Stimulated activated CD4-positive, alpha-beta T cell treated with anti-CD3 and anti-CD28 coated beads, Interleukin-2, amount 100 ng/mL, for 48 hours (primary cell): ENCODE results near the gene PRSS33.

Source experiments
- DNase-seq, 2 donors: peaks; one replicate each; pipeline ENCODE4 v3.0.0-alpha.2; 2020

Gene PRSS33

DNA sequence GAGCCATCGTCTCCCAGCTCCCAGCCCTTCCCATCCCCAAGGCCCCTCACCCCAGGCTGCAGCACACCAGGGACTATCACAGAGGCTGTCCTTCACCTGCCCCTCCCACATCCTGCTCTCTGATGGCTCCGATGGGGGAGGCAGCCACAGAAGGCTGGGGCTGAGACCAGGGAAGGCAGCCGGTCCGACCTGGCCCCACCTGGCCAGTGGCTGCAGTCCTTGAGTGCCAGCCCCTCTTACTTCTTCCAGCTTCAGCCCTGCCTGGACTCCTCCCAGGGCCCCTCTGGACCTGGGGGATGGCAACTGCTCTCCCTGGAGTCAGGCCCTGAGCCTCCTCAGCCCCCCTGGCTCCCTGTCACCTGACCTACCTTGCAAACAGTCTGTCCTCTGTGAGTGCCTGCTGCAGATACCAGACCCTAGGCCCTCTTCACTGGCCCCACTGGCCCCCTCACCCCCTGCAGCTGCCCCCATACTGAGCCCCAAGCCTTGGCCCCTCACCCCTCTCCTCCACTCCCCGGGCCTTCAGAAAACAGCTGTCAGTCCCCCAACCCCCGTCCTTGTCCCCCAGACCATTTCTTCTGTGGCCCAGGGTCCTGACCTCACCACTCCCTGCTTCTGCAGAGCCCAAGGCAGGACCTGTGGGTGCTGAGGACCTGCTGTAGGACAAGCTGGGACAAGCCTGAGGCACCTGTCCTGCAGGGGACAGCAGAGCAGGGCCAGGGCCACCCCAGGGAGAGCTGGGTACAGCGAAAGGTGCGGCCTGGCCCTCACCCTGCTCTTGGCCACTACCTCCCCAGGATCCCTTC is 47.5 kb downstream of the PRSS33 start:
- DNase-seq, result no peak

DNA sequence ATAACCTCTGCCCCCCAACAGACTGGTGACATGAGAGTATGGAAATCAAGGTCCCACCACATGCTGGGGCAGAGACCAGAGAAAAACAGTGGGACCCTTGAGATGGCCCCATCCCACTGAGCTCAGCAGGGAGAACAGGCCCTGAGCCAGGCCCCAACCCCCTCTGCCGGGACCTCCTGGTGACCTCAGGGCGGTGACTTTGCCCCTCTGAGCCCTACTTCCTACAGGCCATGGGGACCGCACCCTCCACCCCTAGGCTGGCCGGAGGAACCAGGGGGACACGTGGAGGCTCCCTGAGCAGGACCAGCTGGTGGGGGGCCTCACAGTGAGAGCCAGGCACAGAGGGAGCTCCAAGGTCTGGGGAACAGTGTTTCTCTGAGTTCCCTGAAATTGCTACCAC is 48.7 kb downstream of the PRSS33 start:
- no peak for DNase-seq

DNA sequence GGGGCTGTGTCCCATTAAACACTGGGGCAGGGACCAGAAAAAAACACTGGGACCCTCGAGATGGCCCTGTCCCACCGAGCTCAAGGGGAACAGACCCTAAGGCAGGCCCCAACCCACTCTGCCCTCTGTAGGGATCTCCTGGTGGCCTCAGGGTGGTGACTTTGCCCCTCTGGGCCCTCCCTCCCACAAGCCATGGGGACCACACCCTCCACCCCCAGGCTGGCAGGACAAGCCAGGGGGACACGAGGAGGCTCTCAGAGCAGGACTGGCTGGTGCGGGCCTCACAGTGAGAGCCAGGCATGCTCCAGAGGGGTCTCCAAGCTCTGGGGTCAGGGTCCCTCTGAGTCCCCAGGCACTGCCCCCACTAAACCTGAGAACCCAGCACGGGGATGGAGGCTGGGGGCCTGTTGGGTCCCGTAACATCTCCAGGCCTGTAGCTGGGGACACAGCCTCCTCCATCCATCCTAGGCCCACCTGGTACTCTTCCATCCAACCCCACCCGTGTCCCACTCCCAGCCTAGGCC is 49.4 kb downstream of the PRSS33 start:
- no peak for DNase-seq

DNA sequence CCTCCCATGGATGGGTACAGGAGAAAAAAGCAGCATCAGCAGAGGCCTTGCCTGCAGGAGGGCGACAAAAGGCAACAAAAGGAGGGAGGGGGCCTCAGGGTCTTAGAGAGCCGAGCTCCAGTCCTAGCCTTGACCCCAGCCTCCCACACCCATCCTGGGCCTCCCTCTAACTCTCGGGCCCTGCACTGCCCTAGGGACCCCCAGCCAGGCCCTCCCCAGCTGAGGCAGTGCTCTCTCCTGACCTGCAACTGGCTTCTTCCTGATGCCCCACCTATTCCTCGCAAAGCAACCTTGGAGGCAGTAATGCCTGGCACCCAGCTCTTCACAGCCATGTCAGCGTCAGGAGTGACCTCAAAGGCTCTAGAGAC is 50.1 kb downstream of the PRSS33 start:
- DNase-seq, result no peak

DNA sequence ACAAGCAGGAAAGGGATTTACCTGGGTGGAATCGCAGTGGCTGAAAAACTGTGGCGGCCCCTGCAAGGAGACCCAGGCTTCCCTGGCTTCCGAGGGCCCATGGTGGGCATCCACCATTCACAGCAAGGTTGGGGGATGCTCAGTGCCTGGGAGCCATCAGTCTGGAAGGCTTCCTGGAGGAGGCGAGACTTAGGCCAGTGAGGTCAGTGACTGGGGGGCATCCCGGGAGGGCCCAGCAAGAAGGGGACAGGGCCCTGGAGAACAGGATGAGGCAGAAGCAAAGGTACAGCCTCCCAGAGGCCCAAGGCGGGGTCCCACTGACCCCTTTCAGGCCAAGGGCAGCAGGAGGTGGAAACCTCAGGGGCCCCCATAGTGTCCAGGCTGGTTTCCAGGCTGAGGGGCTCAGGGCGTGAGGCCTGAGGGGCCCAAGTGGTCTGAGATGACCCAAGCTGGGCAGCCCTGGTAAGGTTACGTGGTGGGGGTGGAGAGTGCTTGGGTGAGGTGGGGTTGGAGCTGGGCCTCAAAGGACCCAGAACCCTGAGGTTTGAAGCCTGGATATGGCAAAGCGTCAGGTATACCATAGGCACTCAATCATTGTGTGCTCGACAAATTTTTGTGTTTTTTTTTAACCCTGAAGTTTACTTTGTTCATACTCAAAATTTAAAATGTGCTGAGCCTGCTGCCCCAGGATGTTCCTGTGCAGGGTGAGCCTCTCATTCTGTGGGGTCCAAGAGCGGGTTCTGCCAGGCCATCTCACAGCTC is 50.7 kb downstream of the PRSS33 start:
- no peak for DNase-seq

DNA sequence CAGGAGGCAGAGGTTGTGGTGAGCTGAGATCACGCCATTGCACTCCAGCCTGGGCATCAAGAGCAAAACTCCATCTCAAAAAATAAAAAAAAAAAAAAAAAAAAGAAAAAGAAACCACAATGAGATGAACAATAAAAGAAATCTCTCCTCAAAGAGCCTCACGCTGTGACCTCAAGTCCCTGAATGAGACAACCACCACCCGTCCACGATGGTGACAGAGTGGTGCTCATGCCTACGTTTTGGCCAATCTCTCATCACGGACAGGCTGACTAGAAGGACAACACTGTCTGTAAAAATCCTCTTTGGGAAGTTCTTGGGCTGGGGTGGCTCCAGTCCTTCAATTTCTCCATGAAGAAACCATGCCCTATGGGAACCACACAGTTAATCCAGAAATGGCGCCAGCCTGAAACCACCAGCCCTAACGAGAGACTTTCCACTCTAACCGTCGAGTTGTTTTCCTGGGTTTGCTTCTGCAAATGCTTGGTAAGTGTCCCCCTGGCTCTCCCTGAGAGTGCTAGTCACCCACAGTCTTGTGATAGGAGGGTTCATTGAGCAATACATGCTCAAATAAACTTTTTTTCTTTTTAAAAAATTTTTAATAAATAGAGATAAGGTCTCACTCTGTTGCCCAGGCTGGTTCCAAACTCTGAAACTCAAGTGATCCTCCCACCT is 52.4 kb downstream of the PRSS33 start:
- no peak for DNase-seq
